Mesothelial cell of epicardium (in vitro differentiated cells): ENCODE measurements around the gene TRERF1. TPM values are rescaled to one million over a fixed set of nuclear protein-coding genes. Genes with fewer than 3 reads are reported as not detected.
A peak's percentile ranks its signal among the peaks of the same experiment; 100 is the strongest.

Experiments
- DNase-seq, 2 experiments: peaks; one replicate each; pipeline ENCODE4 v3.0.0; 2021; ENCODE audit warnings: low spot score in 2 of 2; ENCODE audit not compliant: unreplicated experiment in 2 of 2
- H3K27ac Mint-ChIP-seq: 2 replicates; pipeline ENCODE4 v1.8.0; 2021; ENCODE audit warnings: mixed read lengths
- H3K27me3 Mint-ChIP-seq: 2 replicates; pipeline ENCODE4 v1.8.0; 2021; ENCODE audit warnings: low read depth, mixed read lengths
- H3K36me3 Mint-ChIP-seq: 2 replicates; pipeline ENCODE4 v1.8.0; 2021; ENCODE audit warnings: mixed read lengths
- H3K4me1 Mint-ChIP-seq: 2 replicates; pipeline ENCODE4 v1.8.0; 2021; ENCODE audit warnings: mixed read lengths
- H3K4me3 Mint-ChIP-seq: 2 replicates; pipeline ENCODE4 v1.8.0; 2021; ENCODE audit warnings: mild to moderate bottlenecking, moderate library complexity, mixed read lengths
- H3K9me3 Mint-ChIP-seq: 2 replicates; pipeline ENCODE4 v1.8.0; 2021; ENCODE audit warnings: mixed read lengths
- CTCF ChIP-seq: fragments of 200-600 bp; sonication (generic); IDR thresholded peaks from one replicate; pipeline ENCODE4 v1.5.0; 2021; ENCODE audit warnings: antibody characterized with exemption; ENCODE audit not compliant: unreplicated experiment
- total RNA-seq: library from RNA; stranded (reverse); gene quantifications from 3 replicates; pipeline ENCODE4 v1.2.1, GENCODE V29; 2021

TRERF1 gene
- total RNA-seq, 1 donor from 2014 or later = 19.8 TPM

- H3K9me3 Mint-ChIP-seq = no peaks in the 10 kb centered on the region
- peaks cover 1% of the 10 kb centered on the region for H3K36me3 Mint-ChIP-seq
- H3K4me3 Mint-ChIP-seq = no peak overlapping the region
- no peak overlapping the region for H3K27ac Mint-ChIP-seq
- no peak for TF ChIP-seq CTCF
- H3K4me1 Mint-ChIP-seq = no peaks in the 10 kb centered on the region
- H3K27me3 Mint-ChIP-seq = no peaks in the 10 kb centered on the region
- DNase-seq = no peak
These were observed 269.6 kb downstream of the TRERF1 start for GRCh38 chr6:42182101-42182500.

GRCh38 chr6:42179945-42180313 lies 271.8 kb downstream of the TRERF1 start:
- no peak overlapping the region for H3K4me3 Mint-ChIP-seq
- H3K27me3 Mint-ChIP-seq = peaks cover 3% of the 10 kb centered on the region

GRCh38 chr6:42179261-42179944 lies 272.3 kb downstream of the TRERF1 start:
- no peak for TF ChIP-seq CTCF
- no peak overlapping the region for H3K27ac Mint-ChIP-seq
- no peaks in the 10 kb centered on the region for H3K36me3 Mint-ChIP-seq
- no peaks in the 10 kb centered on the region for H3K4me1 Mint-ChIP-seq
- H3K4me3 Mint-ChIP-seq = no peak overlapping the region
- H3K9me3 Mint-ChIP-seq = no peaks in the 10 kb centered on the region
- DNase-seq = no peak
- H3K27me3 Mint-ChIP-seq = peaks cover 3% of the 10 kb centered on the region

More at GRCh38 chr6:42179945-42180313, 271.8 kb downstream of the TRERF1 start:
- TF ChIP-seq CTCF = no peak
- Mint-ChIP-seq H3K36me3 (no peaks in the 10 kb centered on the region), H3K9me3 (no peaks in the 10 kb centered on the region), H3K27ac (no peak overlapping the region), H3K4me1 (no peaks in the 10 kb centered on the region)
- DNase-seq = no peak

GRCh38 chr6:42177514-42178364 lies 274.0 kb downstream of the TRERF1 start:
- H3K36me3 Mint-ChIP-seq = no peaks in the 10 kb centered on the region

GRCh38 chr6:42176981-42177380 lies 274.7 kb downstream of the TRERF1 start:
- H3K4me3 Mint-ChIP-seq = no peak overlapping the region
- H3K27me3 Mint-ChIP-seq = peaks cover 3% of the 10 kb centered on the region
- no peaks in the 10 kb centered on the region for H3K36me3 Mint-ChIP-seq
- H3K4me1 Mint-ChIP-seq = no peaks in the 10 kb centered on the region
- no peak for TF ChIP-seq CTCF
- no peak for DNase-seq
- no peaks in the 10 kb centered on the region for H3K9me3 Mint-ChIP-seq
- no peak overlapping the region for H3K27ac Mint-ChIP-seq

More at GRCh38 chr6:42177514-42178364, 274.0 kb downstream of the TRERF1 start:
- Mint-ChIP-seq H3K27me3 (peaks cover 3% of the 10 kb centered on the region), H3K4me1 (no peaks in the 10 kb centered on the region), H3K27ac (no peak overlapping the region), H3K9me3 (no peaks in the 10 kb centered on the region), H3K4me3 (peak overlapping the region; percentile 67)
- TF ChIP-seq CTCF = no peak
- DNase-seq = peak in 1 of 2 experiments; percentile 60
